Renal cortex interstitium (tissue), 11 donors: ENCODE data around the gene SLC24A3. TPM values are rescaled to one million over a fixed set of nuclear protein-coding genes. Genes with fewer than 3 reads are reported as not detected.

Experiments used
- DNase-seq, 11 donors: peaks; one replicate each; pipeline ENCODE4 v3.0.0-alpha.2; 2013; ENCODE audit warnings: low read depth in 9 of 11, low spot score in 4 of 11; ENCODE audit errors: extremely low read depth in 1 of 11
- polyA plus RNA-seq, 3 donors: library from polyadenylated mRNA; unstranded; fragments of 120-200 nt; gene quantifications; one replicate each; pipeline ENCODE4 v1.2.1, GENCODE V29; 2013; ENCODE audit not compliant: insufficient read length in 3 of 3

The SLC24A3 gene
- polyA plus RNA-seq, 3 donors, result 3.5 to 5.4 (median 4.8) TPM

GRCh38 chr20:19462491-19462890 is 250.0 kb downstream of the SLC24A3 start:
- DNase-seq, result no peak

- DNase-seq, result no peak
Observed at GRCh38 chr20:19463597-19463996, 251.2 kb downstream of the SLC24A3 start.

- no peak for DNase-seq
Observed at GRCh38 chr20:19465536-19465935, 253.1 kb downstream of the SLC24A3 start.

- no peak for DNase-seq
Observed at GRCh38 chr20:19466206-19466928, 253.9 kb downstream of the SLC24A3 start.

- DNase-seq, result no peak
Observed at GRCh38 chr20:19473216-19473921, 260.9 kb downstream of the SLC24A3 start.

- peak in 4 of 11 donors; percentile 26 to 46 (median 32) for DNase-seq
Observed at GRCh38 chr20:19473922-19474286, 261.5 kb downstream of the SLC24A3 start.

- DNase-seq, result no peak
Observed at GRCh38 chr20:19478320-19478895, 266.0 kb downstream of the SLC24A3 start.

- no peak for DNase-seq
Observed at GRCh38 chr20:19482726-19483125, 270.3 kb downstream of the SLC24A3 start.

- no peak for DNase-seq
Observed at GRCh38 chr20:19483309-19483708, 270.9 kb downstream of the SLC24A3 start.

- no peak for DNase-seq
Observed at GRCh38 chr20:19486446-19486845, 274.0 kb downstream of the SLC24A3 start.

- DNase-seq, result no peak
Observed at GRCh38 chr20:19487420-19487819, 275.0 kb downstream of the SLC24A3 start.

- DNase-seq, result no peak
Observed at GRCh38 chr20:19491241-19491640, 278.8 kb downstream of the SLC24A3 start.

GRCh38 chr20:19492116-19492515 is 279.7 kb downstream of the SLC24A3 start:
- DNase-seq, result no peak

- no peak for DNase-seq
Observed at GRCh38 chr20:19492687-19493336, 280.4 kb downstream of the SLC24A3 start.

- DNase-seq, result no peak
Observed at GRCh38 chr20:19493794-19494495, 281.5 kb downstream of the SLC24A3 start.

- DNase-seq, result no peak
Observed at GRCh38 chr20:19495905-19496703, 283.7 kb downstream of the SLC24A3 start.

- no peak for DNase-seq
Observed at GRCh38 chr20:19497064-19497463, 284.6 kb downstream of the SLC24A3 start.

- DNase-seq, result no peak
Observed at GRCh38 chr20:19498756-19499155, 286.3 kb downstream of the SLC24A3 start.
